Dermis blood vessel endothelial cell (primary cell): ENCODE results near the gene ZNF280B. TPM values are rescaled to one million over a fixed set of nuclear protein-coding genes. Genes with fewer than 3 reads are reported as not detected.
A peak's percentile ranks its signal among the peaks of the same experiment; 100 is the strongest.

Experiments used
- DNase-seq: peaks from one replicate; pipeline ENCODE4 v3.0.0; 2010
- total RNA-seq: library from RNA; depleted of rRNA; stranded (reverse); fragments of >200 nt; gene quantifications from 2 replicates; pipeline ENCODE4 v1.2.3, GENCODE V29; 2014

Gene ZNF280B
- total RNA-seq: 0.68 and 0.93 TPM in 2 replicates

GRCh38 chr22:22508274-22509176 lies at the start of gene ZNF280B:
TSS of gene ZNF280B (minus strand) at chr22:22508742. CDS start at chr22:22489398, 19,344 bp downstream.
- DNase-seq: peak; percentile 92

- no peak for DNase-seq
These were observed 48.7 kb upstream of the ZNF280B start for GRCh38 chr22:22556995-22557925.

GRCh38 chr22:22556578-22556977 lies 48.0 kb upstream of the ZNF280B start:
- no peak for DNase-seq

GRCh38 chr22:22555596-22555995 lies 47.1 kb upstream of the ZNF280B start:
- no peak for DNase-seq

GRCh38 chr22:22554587-22555284 lies 46.2 kb upstream of the ZNF280B start:
- no peak for DNase-seq

- DNase-seq: no peak
These were observed 45.4 kb upstream of the ZNF280B start for GRCh38 chr22:22553735-22554586.

- DNase-seq: no peak
These were observed 44.6 kb upstream of the ZNF280B start for GRCh38 chr22:22553141-22553540.

- no peak for DNase-seq
These were observed 44.1 kb upstream of the ZNF280B start for GRCh38 chr22:22552630-22553029.

- no peak for DNase-seq
These were observed 42.4 kb upstream of the ZNF280B start for GRCh38 chr22:22550789-22551434.

GRCh38 chr22:22548910-22549309 lies 40.4 kb upstream of the ZNF280B start:
- DNase-seq: no peak

- DNase-seq: no peak
These were observed 39.8 kb upstream of the ZNF280B start for GRCh38 chr22:22548317-22548716.

GRCh38 chr22:22547692-22548300 lies 39.3 kb upstream of the ZNF280B start:
- no peak for DNase-seq

- DNase-seq: no peak
These were observed 38.7 kb upstream of the ZNF280B start for GRCh38 chr22:22547226-22547625.

- DNase-seq: no peak
These were observed 37.9 kb upstream of the ZNF280B start for GRCh38 chr22:22546490-22546889.

GRCh38 chr22:22545084-22545483 lies 36.5 kb upstream of the ZNF280B start:
- DNase-seq: no peak

GRCh38 chr22:22538226-22538989 lies 29.9 kb upstream of the ZNF280B start:
- DNase-seq: no peak

- no peak for DNase-seq
These were observed 28.4 kb upstream of the ZNF280B start for GRCh38 chr22:22536916-22537315.

GRCh38 chr22:22536515-22536914 lies 28.0 kb upstream of the ZNF280B start:
- no peak for DNase-seq

GRCh38 chr22:22535662-22536061 lies 27.1 kb upstream of the ZNF280B start:
- DNase-seq: no peak
